GM21717 (cell line): ENCODE data around the gene ATXN7.

Source experiments
- ATAC-seq: cut with Tn5 transposase; IDR thresholded peaks from one replicate; pipeline ENCODE4 v1.9.1; 2021; ENCODE audit warnings: mild to moderate bottlenecking, moderate library complexity; ENCODE audit not compliant: unreplicated experiment

ATXN7 gene

GRCh38 chr3:63960048-63960711, 96.5 kb downstream of the ATXN7 start:
- peak; percentile 40 for ATAC-seq

- no peak for ATAC-seq
Observed at GRCh38 chr3:63961891-63962290, 98.2 kb downstream of the ATXN7 start.

GRCh38 chr3:63963496-63963895, 99.8 kb downstream of the ATXN7 start:
- no peak for ATAC-seq

GRCh38 chr3:63964681-63965485, 101.2 kb downstream of the ATXN7 start:
- ATAC-seq = no peak

GRCh38 chr3:63966007-63966406, 102.3 kb downstream of the ATXN7 start:
- ATAC-seq = no peak

GRCh38 chr3:63966871-63967270, 103.2 kb downstream of the ATXN7 start:
- no peak for ATAC-seq

- peak; percentile 66 for ATAC-seq
Observed at GRCh38 chr3:63967675-63968611, 104.3 kb downstream of the ATXN7 start.

- peak; percentile 21 for ATAC-seq
Observed at GRCh38 chr3:63968612-63969350, 105.1 kb downstream of the ATXN7 start.

- no peak for ATAC-seq
Observed at GRCh38 chr3:63969876-63970275, 106.2 kb downstream of the ATXN7 start.

- ATAC-seq = no peak
Observed at GRCh38 chr3:63970631-63971475, 107.2 kb downstream of the ATXN7 start.

- no peak for ATAC-seq
Observed at GRCh38 chr3:63972196-63972595, 108.5 kb downstream of the ATXN7 start.

- ATAC-seq = no peak
Observed at GRCh38 chr3:63972987-63973386, 109.3 kb downstream of the ATXN7 start.

GRCh38 chr3:63973406-63973805, 109.7 kb downstream of the ATXN7 start:
- no peak for ATAC-seq

- no peak for ATAC-seq
Observed at GRCh38 chr3:63974451-63974850, 110.8 kb downstream of the ATXN7 start.

GRCh38 chr3:63975723-63976122, 112.1 kb downstream of the ATXN7 start:
- ATAC-seq = no peak

GRCh38 chr3:63976161-63976871, 112.6 kb downstream of the ATXN7 start:
- ATAC-seq = no peak

GRCh38 chr3:63976872-63977200, 113.2 kb downstream of the ATXN7 start:
- no peak for ATAC-seq

GRCh38 chr3:63977893-63978292, 114.2 kb downstream of the ATXN7 start:
- no peak for ATAC-seq
